Parathyroid adenoma (tissue), 2 donors: ENCODE results near the gene CYB5A.

Source experiments
- H2AFZ ChIP-seq: fragments of 300-600 bp; sonication (generic); one replicate; pipeline ENCODE4 v1.7.0; 2017; ENCODE audit warnings: antibody characterized with exemption, mild to moderate bottlenecking
- H3K27ac ChIP-seq: fragments of 300-600 bp; sonication (generic); one replicate; pipeline ENCODE4 v1.7.0; 2017
- H3K27me3 ChIP-seq: fragments of 300-600 bp; sonication (generic); one replicate; pipeline ENCODE4 v1.7.0; 2017; ENCODE audit warnings: low read length; ENCODE audit not compliant: control insufficient read depth, insufficient read depth
- H3K36me3 ChIP-seq: fragments of 300-600 bp; sonication (generic); one replicate; pipeline ENCODE4 v1.7.0; 2017; ENCODE audit warnings: low read length; ENCODE audit not compliant: control insufficient read depth, insufficient read depth
- H3K4me1 ChIP-seq: fragments of 300-600 bp; sonication (generic); one replicate; pipeline ENCODE4 v1.7.0; 2017; ENCODE audit warnings: control low read depth
- H3K4me2 ChIP-seq: fragments of 300-600 bp; sonication (generic); one replicate; pipeline ENCODE4 v1.7.0; 2017; ENCODE audit warnings: low read length
- H3K4me3 ChIP-seq: fragments of 300-600 bp; sonication (generic); one replicate; pipeline ENCODE4 v1.7.0; 2017; ENCODE audit warnings: low read depth, low read length
- H3K79me2 ChIP-seq: fragments of 300-600 bp; sonication (generic); one replicate; pipeline ENCODE4 v1.7.0; 2017; ENCODE audit warnings: control low read depth
- H3K9ac ChIP-seq: fragments of 300-600 bp; sonication (generic); one replicate; pipeline ENCODE4 v1.7.0; 2017; ENCODE audit warnings: mild to moderate bottlenecking
- H3K9me3 ChIP-seq: fragments of 300-600 bp; sonication (generic); one replicate; pipeline ENCODE4 v1.7.0; 2017; ENCODE audit warnings: low read length; ENCODE audit not compliant: control insufficient read depth
- TF ChIP-seq, protein P1 (sequence below): fragments of 300-600 bp; sonication (generic); IDR thresholded peaks from one replicate; pipeline ENCODE4 v1.7.0; 2017; ENCODE audit warnings: antibody characterized with exemption, mild to moderate bottlenecking
- donor health status: primary hyperparathyroidism.

The CYB5A gene

GRCh38 chr18:74283646-74284045 is 8.1 kb downstream of the CYB5A start:
- Histone ChIP-seq H2AFZ (peak overlapping the region; percentile 15), H3K27me3 (no peaks in the 10 kb centered on the region), H3K4me1 (peaks cover 51% of the 10 kb centered on the region), H3K79me2 (peaks cover 38% of the 10 kb centered on the region), H3K4me3 (no peak overlapping the region), H3K9me3 (no peaks in the 10 kb centered on the region), H3K36me3 (no peaks in the 10 kb centered on the region), H3K27ac (peak overlapping the region; percentile 74), H3K9ac (no peak overlapping the region), H3K4me2 (peak overlapping the region; percentile 54)
- TF ChIP-seq, protein P1, sequence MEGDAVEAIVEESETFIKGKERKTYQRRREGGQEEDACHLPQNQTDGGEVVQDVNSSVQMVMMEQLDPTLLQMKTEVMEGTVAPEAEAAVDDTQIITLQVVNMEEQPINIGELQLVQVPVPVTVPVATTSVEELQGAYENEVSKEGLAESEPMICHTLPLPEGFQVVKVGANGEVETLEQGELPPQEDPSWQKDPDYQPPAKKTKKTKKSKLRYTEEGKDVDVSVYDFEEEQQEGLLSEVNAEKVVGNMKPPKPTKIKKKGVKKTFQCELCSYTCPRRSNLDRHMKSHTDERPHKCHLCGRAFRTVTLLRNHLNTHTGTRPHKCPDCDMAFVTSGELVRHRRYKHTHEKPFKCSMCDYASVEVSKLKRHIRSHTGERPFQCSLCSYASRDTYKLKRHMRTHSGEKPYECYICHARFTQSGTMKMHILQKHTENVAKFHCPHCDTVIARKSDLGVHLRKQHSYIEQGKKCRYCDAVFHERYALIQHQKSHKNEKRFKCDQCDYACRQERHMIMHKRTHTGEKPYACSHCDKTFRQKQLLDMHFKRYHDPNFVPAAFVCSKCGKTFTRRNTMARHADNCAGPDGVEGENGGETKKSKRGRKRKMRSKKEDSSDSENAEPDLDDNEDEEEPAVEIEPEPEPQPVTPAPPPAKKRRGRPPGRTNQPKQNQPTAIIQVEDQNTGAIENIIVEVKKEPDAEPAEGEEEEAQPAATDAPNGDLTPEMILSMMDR, result no peak

- peak overlapping the region; percentile 74 for H3K27ac ChIP-seq
- peak overlapping the region; percentile 25 for H3K4me3 ChIP-seq
- H3K36me3 ChIP-seq, result no peaks in the 10 kb centered on the region
- TF ChIP-seq, protein P1, result no peak
- no peak overlapping the region for H2AFZ ChIP-seq
- H3K4me1 ChIP-seq, result peaks cover 47% of the 10 kb centered on the region
- H3K9ac ChIP-seq, result no peak overlapping the region
- no peaks in the 10 kb centered on the region for H3K27me3 ChIP-seq
- no peaks in the 10 kb centered on the region for H3K9me3 ChIP-seq
- peaks cover 37% of the 10 kb centered on the region for H3K79me2 ChIP-seq
- peak overlapping the region; percentile 54 for H3K4me2 ChIP-seq
Observed at GRCh38 chr18:74282755-74283554, 8.8 kb downstream of the CYB5A start.

DNA sequence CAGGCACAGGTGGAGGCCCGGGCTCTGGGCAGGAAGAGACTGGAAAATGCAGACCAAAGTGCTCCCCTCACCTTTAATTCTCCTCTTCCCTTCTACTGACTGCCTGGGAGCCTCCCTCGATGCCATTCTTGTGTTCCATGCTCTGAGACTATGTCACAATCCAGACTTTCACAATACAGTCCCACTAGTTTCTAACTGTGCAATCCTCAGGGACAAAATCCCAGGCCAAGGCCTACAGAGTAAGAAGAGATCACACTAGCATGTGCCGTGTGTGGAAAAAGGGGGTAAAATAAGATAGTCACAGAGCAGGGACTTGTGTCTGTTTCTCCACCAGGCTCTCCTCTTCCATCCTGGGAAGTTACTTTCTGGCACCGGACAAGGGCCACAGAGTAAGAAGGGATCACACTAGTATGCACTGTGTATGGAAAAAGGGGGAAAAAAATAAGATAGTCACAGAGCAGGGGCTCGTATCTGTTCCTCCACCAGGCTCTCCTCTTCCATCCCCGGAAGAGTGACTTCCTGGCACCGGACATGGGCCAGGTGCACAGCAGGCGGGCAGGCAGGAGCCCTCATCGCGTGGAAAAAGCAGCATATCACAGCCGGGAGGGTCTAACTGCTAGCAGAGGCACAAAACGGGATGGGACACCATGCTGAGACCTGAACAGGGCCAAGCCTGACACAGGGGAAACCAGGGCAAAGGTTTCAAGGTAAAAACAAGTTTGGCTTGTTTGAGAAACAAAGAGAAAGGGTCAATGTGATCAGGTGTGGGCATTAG is 9.6 kb downstream of the CYB5A start:
- H3K9me3 ChIP-seq, result no peaks in the 10 kb centered on the region
- H3K9ac ChIP-seq, result no peak overlapping the region
- H3K4me3 ChIP-seq, result peak overlapping the region; percentile 25
- no peak overlapping the region for H2AFZ ChIP-seq
- H3K36me3 ChIP-seq, result no peaks in the 10 kb centered on the region
- no peaks in the 10 kb centered on the region for H3K27me3 ChIP-seq
- peaks cover 50% of the 10 kb centered on the region for H3K4me1 ChIP-seq
- peak overlapping the region; percentile 47 for H3K4me2 ChIP-seq
- TF ChIP-seq, protein P1, result no peak
- peak overlapping the region; percentile 74 for H3K27ac ChIP-seq
- peaks cover 45% of the 10 kb centered on the region for H3K79me2 ChIP-seq

GRCh38 chr18:74281011-74281979 is 10.5 kb downstream of the CYB5A start:
- Histone ChIP-seq H3K4me3 (no peak overlapping the region), H3K27me3 (no peaks in the 10 kb centered on the region), H3K36me3 (no peaks in the 10 kb centered on the region), H3K9ac (no peak overlapping the region), H3K4me2 (no peak overlapping the region), H3K27ac (no peak overlapping the region), H3K4me1 (peaks cover 55% of the 10 kb centered on the region), H3K79me2 (peaks cover 49% of the 10 kb centered on the region), H3K9me3 (no peaks in the 10 kb centered on the region), H2AFZ (no peak overlapping the region)
- TF ChIP-seq, protein P1, result no peak
